Left hindlimb (tissue), 1 donor: Measurements from ENCODE around the gene TNFAIP8.
"Not testable (repeated sequence)": the region's sequence is repeated elsewhere in the genome, so short reads cannot be mapped to it uniquely, and the experiment has no call there.

Experiments
- DNase-seq: peaks from one replicate; pipeline ENCODE4 v3.0.0-alpha.2; 2018

The TNFAIP8 gene

GRCh38 chr5:119428166-119428565, 72.3 kb downstream of the TNFAIP8 start:
- not testable (repeated sequence) for DNase-seq

- DNase-seq: not testable (repeated sequence)
These were observed 72.8 kb downstream of the TNFAIP8 start for GRCh38 chr5:119428574-119428973.

- DNase-seq: not testable (repeated sequence)
These were observed 76.9 kb downstream of the TNFAIP8 start for GRCh38 chr5:119432674-119433237.

GRCh38 chr5:119435436-119436132, 79.8 kb downstream of the TNFAIP8 start:
- DNase-seq: no peak

GRCh38 chr5:119437785-119438586, 82.2 kb downstream of the TNFAIP8 start:
- DNase-seq: not testable (repeated sequence)

- DNase-seq: not testable (repeated sequence)
These were observed 82.7 kb downstream of the TNFAIP8 start for GRCh38 chr5:119438587-119438917.

- no peak for DNase-seq
These were observed 83.4 kb downstream of the TNFAIP8 start for GRCh38 chr5:119439140-119439631.

GRCh38 chr5:119439632-119440031, 83.8 kb downstream of the TNFAIP8 start:
- not testable (repeated sequence) for DNase-seq

- DNase-seq: not testable (repeated sequence)
These were observed 88.8 kb downstream of the TNFAIP8 start for GRCh38 chr5:119444643-119445042.

- no peak for DNase-seq
These were observed 89.7 kb downstream of the TNFAIP8 start for GRCh38 chr5:119445544-119445943.
